ENCODE measurements around the gene WDR3. TPM values are rescaled to one million over a fixed set of nuclear protein-coding genes. Genes with fewer than 3 reads are reported as not detected.
A peak's percentile ranks its signal among the peaks of the same experiment; 100 is the strongest.

Gene WDR3
- total RNA-seq (2021; ENCODE audit: unreplicated experiment) (30.7 TPM), Bru-seq, nascent RNA (percentile 73 among the genes with signal in this experiment), BruChase-seq, experiment 1, labeled RNA remaining after a 2-hour chase (percentile 79 among the genes with signal in this experiment), BruChase-seq, experiment 2, labeled RNA remaining after a 6-hour chase (percentile 81 among the genes with signal in this experiment)
- polyA plus RNA-seq (2012; ENCODE audit: insufficient read length) = 18.2 TPM
- long read RNA-seq, full-length matches to known transcripts = 54 of 102 reads
- long read RNA-seq, partial matches to known transcripts = 20 of 102 reads
- long read RNA-seq, other reads (novel, unspliced or antisense) = 28 of 102 reads

DNA sequence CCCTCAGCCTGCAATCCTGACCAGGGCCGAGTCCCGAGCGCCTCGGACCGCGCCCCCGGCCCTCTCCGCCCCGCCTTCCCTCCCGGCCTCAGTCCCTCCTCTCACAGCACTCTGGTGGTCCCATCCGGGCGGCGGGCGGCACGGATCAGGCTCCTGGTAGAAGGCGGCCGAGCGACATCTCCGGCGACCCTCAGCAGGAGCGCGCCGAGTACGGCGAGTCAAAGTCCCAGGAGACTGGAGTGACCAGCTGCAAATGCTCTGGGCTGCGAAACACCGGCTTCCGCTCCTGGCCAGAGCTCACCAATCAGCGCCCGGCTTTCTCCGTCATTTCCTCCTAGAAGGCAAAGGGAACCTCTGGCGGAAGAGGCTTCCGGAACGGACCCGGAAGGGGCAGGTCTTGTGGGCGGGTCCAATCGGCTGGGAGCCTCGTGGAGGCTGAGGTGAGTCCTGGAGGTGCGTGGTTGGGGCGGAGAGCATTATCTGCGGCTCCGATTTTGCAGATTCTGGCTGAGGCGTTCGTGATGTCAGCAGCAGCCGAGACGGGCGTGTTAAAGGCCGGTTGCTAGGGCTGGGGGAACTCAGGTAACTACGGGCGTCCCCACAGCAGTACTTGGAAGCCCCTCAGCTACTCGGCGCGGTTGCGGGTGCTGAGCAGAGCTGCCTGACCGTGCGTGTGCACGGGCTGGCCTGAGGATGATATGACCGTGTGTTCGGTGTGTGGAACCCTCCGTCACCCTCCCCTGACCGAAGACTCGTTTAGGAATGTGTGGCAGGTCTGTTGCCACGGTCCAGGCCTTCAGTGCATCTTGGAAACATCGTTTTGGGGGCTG, at the start of gene WDR3, which contains the start of gene GDAP2:
Gene WDR3 (plus strand): TSS at position 397 of the 830 bp plus-strand sequence. CDS start 3,581 bp downstream, outside the sequence.
Gene GDAP2 (minus strand): TSS at position 279 of the 830 bp plus-strand sequence. CDS start 9,264 bp downstream, outside the sequence.
- intact Hi-C loops (cut with micrococcal nuclease; ENCODE audit: unreplicated experiment) = no loop called here
- Histone ChIP-seq H3K9me3 (ENCODE audit: control insufficient read depth, insufficient read depth, low read depth, low read length) (no peaks in the 10 kb centered on the region), H3K27ac (ENCODE audit: low read length) (peak within 1 kb of the TSS; percentile 86), H3K4me1 (ENCODE audit: control insufficient read depth, insufficient read depth, low read length) (peaks cover 10% of the 10 kb centered on the region; the same call in 1 of the 2 replicates), H3K4me3 (ENCODE audit: low read depth in 2 of 2, low read length in 2 of 2) (peak within 1 kb of the TSS; percentile 86 to 98), H3K36me3 (ENCODE audit: control insufficient read depth, insufficient read depth, low read length) (peaks cover 18% of the 10 kb centered on the region), H3K27me3 (ENCODE audit: control insufficient read depth, insufficient read depth, low read length) (no peaks in the 10 kb centered on the region)
- in situ Hi-C loops (cut with HindIII; ENCODE audit: low pct_unique_long_range_greater_than_20kb, low sequenced_read_pairs) = no loop called here
- BruUV-seq (replicated peaks) = no TSS peak
- ChIA-PET POLR2A (no interaction called here), CTCF (no interaction called here)
- peak; percentile 99 for ATAC-seq
- peak; percentile 68 for DNase-seq (ENCODE audit: low read depth, low spot score)
- peak; percentile 45; the same call in 1 of the 2 replicates for TF ChIP-seq SIN3A (IDR thresholded peaks at IDR 0.05; ENCODE audit: borderline replicate concordance, insufficient read depth, low read depth, low read length)
- TF ChIP-seq TCF7L2 (IDR thresholded peaks at IDR 0.05; ENCODE audit: low read depth, low read length) = 0 out of 2 replicates have a peak, but pooled peaks have one; percentile 16
- TF ChIP-seq POLR2AphosphoS5 (IDR thresholded peaks at IDR 0.05; ENCODE audit: low read depth, low read length) = peak; percentile 51; the same call in 1 of the 2 replicates
- TF ChIP-seq, protein P1, sequence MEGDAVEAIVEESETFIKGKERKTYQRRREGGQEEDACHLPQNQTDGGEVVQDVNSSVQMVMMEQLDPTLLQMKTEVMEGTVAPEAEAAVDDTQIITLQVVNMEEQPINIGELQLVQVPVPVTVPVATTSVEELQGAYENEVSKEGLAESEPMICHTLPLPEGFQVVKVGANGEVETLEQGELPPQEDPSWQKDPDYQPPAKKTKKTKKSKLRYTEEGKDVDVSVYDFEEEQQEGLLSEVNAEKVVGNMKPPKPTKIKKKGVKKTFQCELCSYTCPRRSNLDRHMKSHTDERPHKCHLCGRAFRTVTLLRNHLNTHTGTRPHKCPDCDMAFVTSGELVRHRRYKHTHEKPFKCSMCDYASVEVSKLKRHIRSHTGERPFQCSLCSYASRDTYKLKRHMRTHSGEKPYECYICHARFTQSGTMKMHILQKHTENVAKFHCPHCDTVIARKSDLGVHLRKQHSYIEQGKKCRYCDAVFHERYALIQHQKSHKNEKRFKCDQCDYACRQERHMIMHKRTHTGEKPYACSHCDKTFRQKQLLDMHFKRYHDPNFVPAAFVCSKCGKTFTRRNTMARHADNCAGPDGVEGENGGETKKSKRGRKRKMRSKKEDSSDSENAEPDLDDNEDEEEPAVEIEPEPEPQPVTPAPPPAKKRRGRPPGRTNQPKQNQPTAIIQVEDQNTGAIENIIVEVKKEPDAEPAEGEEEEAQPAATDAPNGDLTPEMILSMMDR (IDR thresholded peaks at IDR 0.05) = no peak
- TF ChIP-seq, protein P2, sequence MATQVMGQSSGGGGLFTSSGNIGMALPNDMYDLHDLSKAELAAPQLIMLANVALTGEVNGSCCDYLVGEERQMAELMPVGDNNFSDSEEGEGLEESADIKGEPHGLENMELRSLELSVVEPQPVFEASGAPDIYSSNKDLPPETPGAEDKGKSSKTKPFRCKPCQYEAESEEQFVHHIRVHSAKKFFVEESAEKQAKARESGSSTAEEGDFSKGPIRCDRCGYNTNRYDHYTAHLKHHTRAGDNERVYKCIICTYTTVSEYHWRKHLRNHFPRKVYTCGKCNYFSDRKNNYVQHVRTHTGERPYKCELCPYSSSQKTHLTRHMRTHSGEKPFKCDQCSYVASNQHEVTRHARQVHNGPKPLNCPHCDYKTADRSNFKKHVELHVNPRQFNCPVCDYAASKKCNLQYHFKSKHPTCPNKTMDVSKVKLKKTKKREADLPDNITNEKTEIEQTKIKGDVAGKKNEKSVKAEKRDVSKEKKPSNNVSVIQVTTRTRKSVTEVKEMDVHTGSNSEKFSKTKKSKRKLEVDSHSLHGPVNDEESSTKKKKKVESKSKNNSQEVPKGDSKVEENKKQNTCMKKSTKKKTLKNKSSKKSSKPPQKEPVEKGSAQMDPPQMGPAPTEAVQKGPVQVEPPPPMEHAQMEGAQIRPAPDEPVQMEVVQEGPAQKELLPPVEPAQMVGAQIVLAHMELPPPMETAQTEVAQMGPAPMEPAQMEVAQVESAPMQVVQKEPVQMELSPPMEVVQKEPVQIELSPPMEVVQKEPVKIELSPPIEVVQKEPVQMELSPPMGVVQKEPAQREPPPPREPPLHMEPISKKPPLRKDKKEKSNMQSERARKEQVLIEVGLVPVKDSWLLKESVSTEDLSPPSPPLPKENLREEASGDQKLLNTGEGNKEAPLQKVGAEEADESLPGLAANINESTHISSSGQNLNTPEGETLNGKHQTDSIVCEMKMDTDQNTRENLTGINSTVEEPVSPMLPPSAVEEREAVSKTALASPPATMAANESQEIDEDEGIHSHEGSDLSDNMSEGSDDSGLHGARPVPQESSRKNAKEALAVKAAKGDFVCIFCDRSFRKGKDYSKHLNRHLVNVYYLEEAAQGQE (IDR thresholded peaks at IDR 0.05; ENCODE audit: insufficient read depth in 1 of 2, low read depth in 2 of 2, low read length in 1 of 2) = no peak

DNA sequence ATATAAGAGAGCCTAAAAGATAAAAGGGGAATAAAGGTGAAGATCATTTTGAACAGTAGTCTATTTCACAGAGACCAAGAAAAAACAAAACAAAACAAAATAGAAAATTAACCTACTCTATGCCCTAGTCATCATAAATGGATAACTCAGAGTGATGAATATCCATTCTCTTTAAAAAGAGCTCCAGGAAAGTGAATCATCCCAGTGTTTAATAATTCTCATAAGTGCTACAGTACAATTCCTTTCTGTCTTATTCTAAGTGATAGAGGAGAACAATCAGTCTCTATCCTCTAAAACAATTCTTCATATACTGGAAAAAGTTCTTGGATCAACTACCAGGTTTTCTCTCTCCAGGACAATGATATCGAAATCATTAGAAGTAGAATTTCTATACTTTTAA, 45.9 kb upstream of the WDR3 start:
- TF ChIP-seq, protein P2 (IDR thresholded peaks at IDR 0.05; ENCODE audit: insufficient read depth in 1 of 2, low read depth in 2 of 2, low read length in 1 of 2) = no peak
- TF ChIP-seq POLR2AphosphoS5 (IDR thresholded peaks at IDR 0.05; ENCODE audit: low read depth, low read length) (no peak), SIN3A (IDR thresholded peaks at IDR 0.05; ENCODE audit: borderline replicate concordance, insufficient read depth, low read depth, low read length) (no peak), TCF7L2 (IDR thresholded peaks at IDR 0.05; ENCODE audit: low read depth, low read length) (no peak)
- TF ChIP-seq, protein P1 (IDR thresholded peaks at IDR 0.05) = no peak
- Histone ChIP-seq H3K36me3 (ENCODE audit: control insufficient read depth, insufficient read depth, low read length) (peaks cover 3% of the 10 kb centered on the region; the same call in 1 of the 2 replicates), H3K27me3 (ENCODE audit: control insufficient read depth, insufficient read depth, low read length) (no peaks in the 10 kb centered on the region), H3K4me1 (ENCODE audit: control insufficient read depth, insufficient read depth, low read length) (no peaks in the 10 kb centered on the region), H3K27ac (ENCODE audit: low read length) (no peak overlapping the region), H3K9me3 (ENCODE audit: control insufficient read depth, insufficient read depth, low read depth, low read length) (no peaks in the 10 kb centered on the region), H3K4me3 (ENCODE audit: low read depth in 2 of 2, low read length in 2 of 2) (no peak overlapping the region)
- ATAC-seq (no peak), DNase-seq (ENCODE audit: low read depth, low spot score) (no peak)
- ChIA-PET POLR2A (no interaction called here), CTCF (no interaction called here)
- in situ Hi-C loops (cut with HindIII; ENCODE audit: low pct_unique_long_range_greater_than_20kb, low sequenced_read_pairs) = no loop called here
- no TSS peak for BruUV-seq (replicated peaks)
- intact Hi-C loops (cut with micrococcal nuclease; ENCODE audit: unreplicated experiment) = no loop called here

All from Panc1 (cell line).